GM19035 (cell line): Measurements from ENCODE around the gene SMIM7.

Source experiments
- ATAC-seq: cut with Tn5 transposase; IDR thresholded peaks from one replicate; pipeline ENCODE4 v1.9.1; 2021; ENCODE audit not compliant: unreplicated experiment

SMIM7 gene

GRCh38 chr19:16599655-16600346, 60.1 kb downstream of the SMIM7 start:
- ATAC-seq, result no peak

GRCh38 chr19:16598848-16599247, 61.1 kb downstream of the SMIM7 start:
- no peak for ATAC-seq

- no peak for ATAC-seq
These were observed 63.5 kb downstream of the SMIM7 start for GRCh38 chr19:16596399-16596798.
